Measurements from ENCODE around the gene SNX33. TPM values are rescaled to one million over a fixed set of nuclear protein-coding genes. Genes with fewer than 3 reads are reported as not detected.
A peak's percentile ranks its signal among the peaks of the same experiment; 100 is the strongest.

SNX33 gene
- total and polyA plus RNA-seq, 2 experiments from 2014 or later: 6.2 to 21.2 TPM

- Mint-ChIP-seq H3K27me3 (ENCODE audit: insufficient read depth, low read depth, poor library complexity) (peaks cover 34% of the 10 kb centered on the region), H3K27ac (no peak overlapping the region), H3K4me1 (peaks cover 25% of the 10 kb centered on the region), H3K9me3 (no peaks in the 10 kb centered on the region; the same call in 2 of the 3 replicates), H3K4me3 (no peak overlapping the region), H3K36me3 (ENCODE audit: low read depth) (peaks cover 11% of the 10 kb centered on the region; the same call in 2 of the 3 replicates)
- TF ChIP-seq EZH2 (IDR thresholded peaks at IDR 0.05; ENCODE audit: low read depth, unreplicated experiment) (no peak), ZNF331 (CRISPR knock-in tag; IDR thresholded peaks at IDR 0.05; ENCODE audit: low read depth) (no peak), POLR2AphosphoS5 (IDR thresholded peaks at IDR 0.05; ENCODE audit: low read depth) (no peak)
- Histone ChIP-seq H3K27ac (ENCODE audit: low read depth) (no peak overlapping the region), H3K36me3 (ENCODE audit: insufficient read depth) (no peaks in the 10 kb centered on the region), H3K9me2 (ENCODE audit: insufficient read depth) (no peaks in the 10 kb centered on the region), H3K27me3 (ENCODE audit: insufficient read depth) (peaks cover 17% of the 10 kb centered on the region), H3K4me1 (ENCODE audit: insufficient read depth) (peaks cover 16% of the 10 kb centered on the region), H3F3A (replicated peaks; ENCODE audit: low read depth) (peaks cover 40% of the 10 kb centered on the region), H3K4me2 (no peak overlapping the region), H3K4me3 (no peak overlapping the region), H2AFZ (no peak overlapping the region), H4K20me1 (replicated peaks; ENCODE audit: insufficient read depth) (peaks cover under 1% of the 10 kb centered on the region; the same call in 1 of the 2 replicates), H3K79me2 (replicated peaks; ENCODE audit: insufficient read depth) (peaks cover 14% of the 10 kb centered on the region)
- DNase-seq (ENCODE audit: low spot score) (no peak), ATAC-seq (no peak)
Measured at GRCh38 chr15:75644376-75644775, 3.3 kb upstream of the SNX33 start.

- Mint-ChIP-seq H3K27ac (no peak overlapping the region), H3K4me1 (peaks cover 41% of the 10 kb centered on the region), H3K4me3 (peak overlapping the region; percentile 82), H3K27me3 (ENCODE audit: insufficient read depth, low read depth, poor library complexity) (peaks cover 38% of the 10 kb centered on the region), H3K36me3 (ENCODE audit: low read depth) (peaks cover 25% of the 10 kb centered on the region), H3K9me3 (no peaks in the 10 kb centered on the region; the same call in 2 of the 3 replicates)
- Histone ChIP-seq H2AFZ (peak overlapping the region; percentile 95; the same call in 1 of the 2 replicates), H3F3A (replicated peaks; ENCODE audit: low read depth) (peaks cover 33% of the 10 kb centered on the region), H3K4me2 (peak overlapping the region; percentile 99), H3K36me3 (ENCODE audit: insufficient read depth) (no peaks in the 10 kb centered on the region), H3K9me2 (ENCODE audit: insufficient read depth) (no peaks in the 10 kb centered on the region), H3K4me3 (peak overlapping the region; percentile 96), H3K27ac (ENCODE audit: low read depth) (no peak overlapping the region), H3K27me3 (ENCODE audit: insufficient read depth) (peaks cover 17% of the 10 kb centered on the region), H3K4me1 (ENCODE audit: insufficient read depth) (peaks cover 27% of the 10 kb centered on the region), H3K79me2 (replicated peaks; ENCODE audit: insufficient read depth) (peaks cover 28% of the 10 kb centered on the region), H4K20me1 (replicated peaks; ENCODE audit: insufficient read depth) (peaks cover 9% of the 10 kb centered on the region; the same call in 1 of the 2 replicates)
- no peak for ATAC-seq
- no peak for DNase-seq (ENCODE audit: low spot score)
- TF ChIP-seq ZNF331 (CRISPR knock-in tag; IDR thresholded peaks at IDR 0.05; ENCODE audit: low read depth) (no peak), ZNF462 (CRISPR knock-in tag; IDR thresholded peaks at IDR 0.05) (no peak), EZH2phosphoT487 (IDR thresholded peaks at IDR 0.05; ENCODE audit: unreplicated experiment) (no peak), ETS1 (IDR thresholded peaks at IDR 0.05) (no peak), JUNB (IDR thresholded peaks at IDR 0.05; ENCODE audit: unreplicated experiment) (no peak), ZNF114 (CRISPR knock-in tag; IDR thresholded peaks at IDR 0.05) (no peak), EZH2 (IDR thresholded peaks at IDR 0.05; ENCODE audit: low read depth, unreplicated experiment) (no peak), POLR2AphosphoS5 (IDR thresholded peaks at IDR 0.05; ENCODE audit: low read depth) (no peak), CREB1 (CRISPR knock-in tag; IDR thresholded peaks at IDR 0.05; ENCODE audit: low read depth) (no peak), NANOG (IDR thresholded peaks at IDR 0.05; ENCODE audit: borderline replicate concordance) (no peak), CTCF (conservative IDR thresholded peaks at IDR 0.05; ENCODE audit: low read depth in 2 of 2) (no peak)
Measured at GRCh38 chr15:75646112-75646943, 1.4 kb upstream of the SNX33 start.
